SK-N-MC (cell line): ENCODE measurements around the gene CRYZ.

Source experiments
- EZH2 ChIP-seq: fragments of 200-600 bp; sonication (generic); IDR thresholded peaks from one replicate; pipeline ENCODE4 v1.6.1; 2017; ENCODE audit warnings: antibody characterized with exemption
- POLR2AphosphoS5 ChIP-seq: IDR thresholded peaks from 2 replicates; pipeline ENCODE4 v1.6.1; 2012; ENCODE audit warnings: mild to moderate bottlenecking, low read depth, low read length, borderline replicate concordance

DNA sequence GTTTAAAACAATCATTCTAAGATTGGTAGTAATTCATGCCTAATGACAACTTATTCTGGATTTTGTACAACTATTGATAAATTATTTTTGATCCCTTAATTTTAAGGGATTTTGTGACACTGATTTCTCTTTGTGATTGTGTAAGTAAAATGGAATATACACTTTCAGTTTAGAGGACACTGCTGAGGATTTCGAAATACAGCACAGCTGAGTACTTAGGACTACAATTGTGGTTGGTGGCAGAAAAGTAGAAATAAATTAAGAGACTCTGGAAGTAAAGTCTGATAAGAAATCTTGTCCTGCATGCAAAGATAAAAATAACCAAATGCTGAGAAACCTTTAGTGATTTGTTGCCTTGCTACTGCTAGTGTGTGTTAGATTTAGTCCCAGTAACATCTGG is 40.1 kb upstream of the CRYZ start:
- no peak for TF ChIP-seq POLR2AphosphoS5
- no peak for TF ChIP-seq EZH2
